GM21737 (cell line): Measurements from ENCODE around the gene APBA3.

ENCODE experiments used
- ATAC-seq: cut with Tn5 transposase; IDR thresholded peaks from one replicate; pipeline ENCODE4 v1.9.1; 2021; ENCODE audit warnings: mild to moderate bottlenecking, moderate library complexity; ENCODE audit not compliant: unreplicated experiment

APBA3 gene, protein sequence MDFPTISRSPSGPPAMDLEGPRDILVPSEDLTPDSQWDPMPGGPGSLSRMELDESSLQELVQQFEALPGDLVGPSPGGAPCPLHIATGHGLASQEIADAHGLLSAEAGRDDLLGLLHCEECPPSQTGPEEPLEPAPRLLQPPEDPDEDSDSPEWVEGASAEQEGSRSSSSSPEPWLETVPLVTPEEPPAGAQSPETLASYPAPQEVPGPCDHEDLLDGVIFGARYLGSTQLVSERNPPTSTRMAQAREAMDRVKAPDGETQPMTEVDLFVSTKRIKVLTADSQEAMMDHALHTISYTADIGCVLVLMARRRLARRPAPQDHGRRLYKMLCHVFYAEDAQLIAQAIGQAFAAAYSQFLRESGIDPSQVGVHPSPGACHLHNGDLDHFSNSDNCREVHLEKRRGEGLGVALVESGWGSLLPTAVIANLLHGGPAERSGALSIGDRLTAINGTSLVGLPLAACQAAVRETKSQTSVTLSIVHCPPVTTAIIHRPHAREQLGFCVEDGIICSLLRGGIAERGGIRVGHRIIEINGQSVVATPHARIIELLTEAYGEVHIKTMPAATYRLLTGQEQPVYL

DNA sequence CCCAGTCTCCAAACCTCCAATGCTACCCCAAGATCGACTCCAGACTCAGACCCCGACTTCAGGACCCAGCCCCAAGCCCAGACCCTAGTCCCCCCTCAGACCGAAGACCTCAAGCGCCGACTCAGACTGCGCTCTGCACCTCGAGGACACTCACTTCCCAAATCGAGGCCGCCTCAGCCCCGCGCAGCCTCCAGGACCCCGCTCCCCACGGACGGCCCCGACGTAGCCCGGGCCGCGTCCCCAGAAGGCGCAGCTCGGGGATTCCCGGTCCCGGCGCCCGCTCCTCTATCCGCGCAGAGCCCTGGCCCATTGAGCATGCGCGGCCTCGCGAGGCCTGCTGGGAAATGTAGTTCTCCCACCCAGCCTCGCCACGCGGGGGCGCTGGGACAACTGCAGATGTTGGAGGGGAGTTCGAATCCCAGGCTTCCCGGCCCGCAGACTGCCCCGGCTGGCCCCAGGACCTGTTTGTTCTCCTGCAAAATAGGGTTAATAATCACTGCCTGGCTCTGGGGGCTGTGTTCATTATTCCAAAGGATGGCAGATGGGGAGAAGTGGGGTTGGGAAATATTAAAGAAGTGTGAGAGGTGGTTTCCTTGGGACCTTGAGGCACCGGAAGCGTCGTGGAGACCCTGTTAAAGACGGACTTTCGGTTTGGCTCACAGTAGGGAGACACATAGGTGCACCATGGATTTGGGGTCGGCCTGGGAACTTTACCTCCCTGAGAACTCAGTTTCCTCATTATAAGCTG is at the start of gene APBA3:
APBA3 (minus strand) TSS at position 311 of the 748 bp plus-strand sequence. CDS start 1,428 bp downstream, outside the sequence.
- peak; percentile 49 for ATAC-seq

DNA sequence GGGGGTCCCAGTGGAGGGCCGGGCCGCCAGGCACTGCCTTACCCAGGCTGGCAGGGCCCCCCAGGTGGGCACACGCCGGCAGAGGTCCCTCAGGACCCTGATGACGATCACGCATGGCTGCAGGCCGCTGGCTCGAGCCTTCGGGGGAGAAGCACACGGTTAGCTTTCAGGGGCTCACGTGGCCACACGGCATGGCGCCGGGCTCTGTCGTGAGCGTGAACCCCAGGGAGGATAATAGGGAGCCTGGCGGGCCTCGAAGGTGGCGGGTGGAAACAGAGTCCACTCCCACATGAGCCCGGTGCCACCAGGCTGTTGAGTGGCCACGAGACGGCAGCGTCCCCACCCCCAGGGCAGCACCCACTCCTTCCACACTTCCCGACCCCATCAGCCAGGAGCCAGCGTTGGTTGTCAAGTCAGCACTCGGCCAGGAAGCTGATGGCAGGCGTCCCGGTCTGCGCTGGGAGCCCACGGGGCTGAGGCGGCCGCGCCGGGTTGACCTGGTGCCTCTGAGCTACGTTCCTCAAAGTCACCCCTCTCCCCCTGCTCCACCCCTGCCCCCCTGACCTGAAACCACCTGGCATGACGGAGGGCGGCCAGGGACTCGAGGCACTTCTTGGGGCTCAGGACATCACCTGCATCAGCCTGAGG is 49.3 kb upstream of the APBA3 start:
- no peak for ATAC-seq

DNA sequence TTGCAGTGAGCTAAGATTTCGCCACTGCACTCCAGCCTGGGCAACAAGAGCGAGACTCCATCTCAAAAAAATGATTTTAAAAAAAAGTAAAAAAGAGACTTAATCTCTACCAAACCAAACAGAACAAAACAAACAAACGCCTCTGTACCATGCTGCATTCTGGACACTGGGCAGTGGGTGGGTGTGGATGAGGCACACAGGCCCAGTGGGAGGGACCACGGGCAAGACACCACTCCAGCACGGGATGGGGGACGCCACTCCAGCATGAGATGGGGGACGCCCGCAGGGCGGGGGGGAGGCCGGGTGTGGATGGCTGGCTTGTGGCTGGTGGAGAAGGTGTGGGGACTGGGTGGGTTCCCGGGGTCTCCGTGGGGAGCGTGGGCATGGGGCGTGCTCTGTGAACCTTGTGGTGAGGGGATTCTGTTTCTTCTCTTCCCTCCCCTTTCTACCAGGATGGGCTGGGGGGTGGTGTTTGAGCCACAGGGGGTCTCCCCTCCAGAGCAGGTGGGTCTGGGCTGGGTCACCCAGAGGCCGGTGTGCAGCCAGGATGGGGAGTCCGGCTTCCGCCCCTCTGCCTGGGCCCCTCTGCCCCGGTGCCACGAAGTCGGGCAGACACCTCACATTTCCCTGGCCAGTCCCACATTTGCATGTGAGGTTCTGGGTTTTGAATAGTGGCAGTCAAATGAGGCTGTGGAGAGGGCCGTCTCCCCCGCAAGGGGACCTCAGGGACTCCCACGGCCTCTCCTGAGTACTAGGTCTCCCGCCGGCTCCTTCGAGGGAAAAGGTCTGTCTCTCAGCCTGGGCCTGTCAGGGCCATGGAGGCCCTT is 48.6 kb upstream of the APBA3 start:
- no peak for ATAC-seq

DNA sequence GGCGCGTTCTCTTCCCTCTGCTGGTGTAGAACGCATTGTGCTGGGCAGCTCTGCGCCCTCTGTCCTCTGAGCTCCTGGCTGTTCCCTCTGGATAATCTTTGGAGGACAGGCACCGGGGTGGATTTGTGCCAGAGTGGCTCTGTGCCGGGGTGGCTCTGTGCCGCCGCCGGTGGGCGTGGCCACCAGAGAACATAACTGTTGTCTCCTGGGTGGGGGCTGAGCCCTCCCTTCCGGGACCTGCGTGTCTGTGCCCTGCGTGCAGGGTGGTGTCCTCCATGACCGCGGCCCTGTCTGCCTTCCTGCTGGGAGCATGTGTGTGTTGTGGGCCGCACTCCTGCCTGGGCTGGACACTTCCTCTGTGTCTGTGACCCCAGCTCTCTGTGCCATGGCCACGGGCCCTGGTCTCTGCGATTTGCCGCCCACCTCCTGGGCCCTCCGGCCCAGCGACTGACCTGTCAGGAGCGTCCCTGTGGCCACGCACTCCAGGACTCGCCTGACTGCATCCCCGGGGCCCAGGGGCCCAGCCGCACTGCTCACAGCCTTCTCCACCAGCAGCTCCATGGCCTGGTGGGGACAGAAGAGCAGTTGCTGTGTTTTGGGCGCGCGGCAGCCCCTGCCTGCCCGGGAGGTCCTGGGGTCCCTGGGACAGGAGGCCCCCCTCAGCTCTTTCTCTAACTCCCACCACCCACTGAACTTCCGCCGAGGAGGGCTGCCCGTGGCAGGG is 47.1 kb upstream of the APBA3 start:
- ATAC-seq: no peak

DNA sequence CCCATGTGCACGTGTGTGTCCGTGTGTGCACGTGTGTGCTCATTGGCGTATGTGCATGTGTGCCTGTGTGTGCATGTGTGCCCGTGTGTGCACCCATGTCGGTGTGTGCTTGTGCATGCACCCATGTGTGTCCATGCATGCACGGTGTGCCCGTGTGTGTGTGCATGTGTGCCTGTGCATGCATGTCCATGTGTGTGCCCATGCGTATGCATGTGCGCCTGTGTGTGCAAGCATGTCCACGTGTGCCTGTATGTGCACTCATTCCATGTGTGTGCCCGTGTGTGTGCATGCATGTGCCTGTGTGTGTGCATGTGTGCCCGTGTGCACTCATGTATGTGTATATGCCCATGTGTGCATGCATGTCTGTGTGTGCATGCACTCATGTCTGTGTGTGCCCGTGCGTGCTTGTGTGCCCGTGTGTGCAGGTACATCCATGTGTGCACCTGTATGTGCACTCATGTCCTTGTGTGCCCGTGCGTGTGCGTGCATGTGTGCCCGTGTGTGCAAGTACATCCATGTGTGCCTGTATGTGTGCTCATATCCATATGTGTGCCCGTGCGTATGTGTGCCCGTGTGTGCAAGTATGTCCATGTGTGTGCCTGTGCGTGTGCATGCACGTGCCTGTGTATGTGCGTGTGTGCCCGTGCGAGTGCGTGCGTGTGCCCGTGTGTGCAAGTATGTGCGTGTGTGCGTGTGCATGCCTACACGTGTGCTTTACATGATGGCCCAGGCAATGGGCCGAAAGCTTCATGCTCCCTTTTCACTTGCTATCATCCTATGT is 46.3 kb upstream of the APBA3 start:
- no peak for ATAC-seq

DNA sequence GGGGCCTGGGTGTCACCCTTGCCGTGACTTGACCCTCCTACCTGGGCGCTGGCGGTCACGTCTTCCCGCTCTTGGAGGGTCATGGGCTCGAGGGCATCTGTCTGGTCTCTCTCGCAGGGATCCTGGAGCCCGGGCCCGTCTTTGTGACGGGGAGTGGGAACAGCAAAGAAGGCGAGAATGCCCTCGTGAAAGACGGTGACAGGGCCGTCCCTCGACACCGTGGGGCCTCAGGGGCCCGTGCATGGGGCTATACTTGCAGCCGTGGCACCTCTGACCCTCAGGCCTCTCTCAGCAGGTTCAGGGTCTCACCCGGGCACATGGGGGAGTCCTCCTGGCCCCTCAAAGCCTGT is 45.6 kb upstream of the APBA3 start:
- no peak for ATAC-seq

DNA sequence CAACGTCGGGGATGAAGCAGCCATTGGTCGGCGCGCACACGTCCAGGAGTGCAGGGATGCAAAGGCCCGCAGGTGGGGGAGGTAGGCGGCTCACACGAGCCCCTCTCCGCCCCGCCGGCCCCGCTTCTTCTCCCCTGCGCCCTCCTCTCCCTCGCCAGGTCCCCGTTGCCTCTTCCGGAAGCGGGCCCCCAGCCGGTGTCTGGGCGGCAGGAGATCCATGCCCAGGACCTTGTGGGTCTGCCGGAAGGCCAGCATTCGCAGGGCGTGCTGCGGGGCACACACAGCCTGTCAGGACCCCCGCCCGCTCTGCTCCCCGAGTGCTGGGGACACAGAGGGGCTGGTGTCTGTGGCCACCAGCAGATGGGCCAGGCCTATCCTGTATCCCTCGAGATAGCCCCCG is 44.4 kb upstream of the APBA3 start:
- ATAC-seq: no peak

DNA sequence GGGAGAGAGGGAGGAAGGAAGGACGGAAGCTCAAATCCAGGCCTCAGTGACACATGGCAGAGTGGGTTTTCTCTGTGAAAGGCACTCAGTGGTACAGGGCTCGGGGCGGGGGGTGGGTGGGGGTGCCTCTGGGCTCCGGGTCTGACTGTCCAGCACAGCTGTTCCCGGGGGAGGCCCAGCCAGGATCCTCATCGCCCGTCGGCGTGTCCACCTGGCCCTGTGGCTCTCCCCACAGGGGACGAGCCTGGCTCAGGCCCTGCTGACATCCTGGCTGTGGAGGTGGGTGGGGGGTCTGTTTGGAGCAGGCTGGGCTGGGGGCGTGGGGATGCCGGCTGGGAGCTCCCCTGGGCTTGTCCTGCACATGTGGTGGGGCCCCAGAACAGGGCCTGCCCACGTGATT is 42.9 kb upstream of the APBA3 start:
- no peak for ATAC-seq

DNA sequence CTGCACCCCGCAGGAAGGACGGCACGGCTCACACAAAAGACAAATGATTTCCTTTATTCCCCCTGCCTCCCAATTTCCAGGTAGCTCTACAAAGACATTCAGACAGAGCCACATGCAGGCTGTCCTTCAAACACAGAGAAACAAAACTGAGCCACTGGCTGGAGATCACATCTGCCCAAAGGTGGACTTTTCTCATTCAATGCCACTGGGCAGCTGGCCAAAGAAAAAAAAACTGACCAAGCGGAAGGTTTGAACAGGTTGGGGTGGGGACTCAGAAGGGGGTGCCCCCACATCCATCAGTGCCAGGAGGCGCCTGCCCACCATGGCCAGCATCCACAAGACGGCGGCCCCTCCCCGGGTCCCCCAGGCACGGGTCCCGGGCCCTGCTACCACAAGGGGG is 42.5 kb upstream of the APBA3 start:
- ATAC-seq: no peak

DNA sequence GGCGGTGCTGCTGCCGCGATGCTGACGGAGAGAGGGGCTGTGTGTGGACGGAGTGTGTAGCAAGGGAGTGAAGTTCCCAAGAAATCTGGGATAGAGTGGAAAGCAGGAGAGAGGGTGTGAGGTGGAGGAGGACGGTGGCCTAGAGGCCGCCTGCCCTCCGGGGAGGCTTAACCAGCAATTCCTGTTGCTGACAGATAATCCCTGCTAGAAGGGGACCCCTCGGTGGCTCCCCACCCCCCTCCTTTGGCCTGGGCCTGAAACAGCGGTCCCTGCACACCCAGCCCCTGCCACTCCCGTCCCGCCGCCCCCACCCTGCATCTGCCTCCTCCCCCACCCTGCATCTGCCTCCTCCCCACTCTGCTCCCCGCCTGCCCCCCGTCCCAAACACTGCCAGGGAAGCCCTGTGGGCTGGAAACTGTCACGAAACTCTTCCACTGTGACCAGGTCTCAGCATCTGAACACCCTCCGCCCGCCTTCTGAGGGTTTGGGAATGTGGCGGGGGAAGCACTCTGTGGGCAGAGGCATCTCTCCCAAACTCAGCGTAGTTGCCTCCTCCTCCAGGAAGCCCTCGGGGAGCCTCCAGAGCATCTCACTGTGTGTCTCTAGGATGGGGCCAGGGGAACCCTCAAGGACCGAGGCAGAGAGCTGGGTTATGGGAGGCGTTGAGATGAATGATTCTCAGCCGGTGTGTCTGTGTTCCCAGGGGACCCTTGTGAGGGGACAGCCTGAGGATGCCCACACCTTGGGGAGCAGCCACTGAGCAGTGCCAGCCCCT is 41.8 kb upstream of the APBA3 start:
- no peak for ATAC-seq

DNA sequence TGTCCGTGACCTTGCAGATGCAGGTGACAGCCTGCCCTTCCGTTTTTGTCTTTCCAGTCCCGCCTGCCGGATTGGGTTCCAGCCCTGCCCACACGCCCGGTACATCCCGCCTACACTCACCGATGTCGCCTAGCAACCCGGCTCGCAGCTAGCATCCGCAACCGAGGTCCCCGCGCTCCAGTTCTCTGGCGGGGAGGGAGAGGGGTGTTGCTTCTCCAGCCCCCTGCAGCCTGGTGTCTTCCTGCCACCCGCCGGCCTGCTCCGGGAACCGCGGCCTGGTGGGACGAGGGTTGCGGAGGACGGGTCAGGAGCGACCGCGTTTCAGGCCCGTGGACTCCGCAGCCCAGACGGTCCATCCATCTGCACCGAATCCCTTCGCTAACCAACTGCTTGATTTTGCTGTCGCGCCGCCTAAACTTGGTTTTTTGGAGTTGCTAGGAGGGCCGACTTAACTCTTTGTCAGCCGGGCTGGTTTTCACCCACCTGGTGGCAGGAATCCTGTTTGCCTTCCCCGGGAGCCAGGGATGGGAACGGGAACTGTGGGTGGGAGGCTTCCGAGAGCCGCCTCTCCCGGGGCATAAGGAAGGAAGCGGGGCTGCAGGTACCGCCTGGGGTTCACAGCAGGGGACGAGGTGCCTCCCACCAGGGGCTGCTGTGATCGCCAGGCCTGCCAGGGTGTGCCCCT is 40.1 kb upstream of the APBA3 start:
- no peak for ATAC-seq

DNA sequence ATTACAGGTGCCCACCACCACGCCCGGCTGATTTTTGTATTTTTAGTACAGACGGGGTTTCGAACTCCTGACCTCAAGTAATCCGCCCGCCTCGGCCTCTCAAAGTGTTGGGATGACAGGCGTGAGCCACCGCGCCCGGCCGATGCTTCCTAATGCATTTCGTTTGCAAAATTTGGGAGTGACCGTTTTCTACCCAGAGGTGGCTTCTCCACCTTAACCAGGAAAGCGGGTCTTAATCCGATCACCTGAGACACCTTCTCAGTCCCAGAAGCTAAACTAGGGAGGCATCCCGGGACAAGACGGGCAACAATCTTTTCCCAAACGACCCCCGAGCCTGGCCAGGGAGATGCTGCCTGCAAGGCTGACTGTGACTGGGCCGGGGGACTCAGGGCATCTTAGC is 39.5 kb upstream of the APBA3 start:
- ATAC-seq: no peak

DNA sequence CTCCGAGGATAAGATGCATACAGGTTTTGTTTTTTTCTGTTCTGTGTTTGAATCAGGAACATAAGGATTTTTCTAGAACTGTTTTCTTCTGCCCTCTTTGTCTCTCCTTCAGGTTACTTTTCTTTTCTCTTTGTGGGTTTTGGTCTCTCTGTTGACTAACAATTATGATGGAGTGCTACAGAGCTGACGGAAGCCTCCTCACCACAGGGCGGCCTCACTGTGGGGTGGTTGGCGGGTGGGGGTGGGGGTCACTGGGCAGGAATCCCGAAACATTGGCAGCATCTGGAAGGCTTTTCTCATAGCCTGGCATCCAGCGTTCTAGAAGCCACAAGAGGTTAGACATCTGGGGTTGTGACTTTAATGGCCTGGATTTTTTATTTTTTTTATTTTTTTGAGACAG is 36.6 kb upstream of the APBA3 start:
- ATAC-seq: no peak

DNA sequence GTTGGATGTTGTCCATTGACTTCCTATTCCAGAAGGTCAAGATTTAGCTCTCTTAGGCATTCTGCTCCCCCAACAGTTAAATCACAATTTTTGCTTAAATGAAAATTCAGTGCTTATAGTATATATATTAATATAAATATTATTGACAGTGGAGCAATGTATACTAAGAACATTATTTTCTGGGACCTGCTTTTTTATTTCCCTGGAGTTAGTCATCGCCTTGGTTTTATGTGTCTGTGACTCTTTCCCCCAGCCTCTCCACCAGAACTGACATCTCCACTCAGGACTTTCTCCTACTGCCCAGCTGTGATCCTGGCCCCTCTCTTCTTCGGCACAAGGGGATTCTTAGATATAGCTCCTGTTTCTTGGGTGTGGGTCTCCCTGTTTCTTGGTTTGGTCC is 34.9 kb upstream of the APBA3 start:
- ATAC-seq: no peak

DNA sequence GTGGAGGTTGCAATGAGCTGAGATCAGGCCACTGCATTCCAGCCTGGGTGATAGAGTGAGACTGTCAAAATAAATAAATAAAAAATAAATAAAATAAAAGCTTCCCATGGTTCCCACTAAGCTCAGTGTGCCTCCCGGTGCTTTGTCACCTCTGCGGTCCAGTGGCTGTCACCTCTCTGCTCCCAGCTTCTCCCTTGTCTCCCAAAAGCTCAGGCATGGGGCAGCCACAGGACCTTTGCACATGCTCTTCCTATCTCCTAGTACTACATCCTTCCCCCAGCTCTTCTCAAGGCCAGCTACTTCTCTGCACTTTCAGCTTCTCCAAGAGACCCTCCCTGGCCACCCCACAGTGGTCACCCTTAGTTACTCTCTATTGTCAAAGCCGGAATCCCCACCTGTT is 32.3 kb upstream of the APBA3 start:
- ATAC-seq: no peak

DNA sequence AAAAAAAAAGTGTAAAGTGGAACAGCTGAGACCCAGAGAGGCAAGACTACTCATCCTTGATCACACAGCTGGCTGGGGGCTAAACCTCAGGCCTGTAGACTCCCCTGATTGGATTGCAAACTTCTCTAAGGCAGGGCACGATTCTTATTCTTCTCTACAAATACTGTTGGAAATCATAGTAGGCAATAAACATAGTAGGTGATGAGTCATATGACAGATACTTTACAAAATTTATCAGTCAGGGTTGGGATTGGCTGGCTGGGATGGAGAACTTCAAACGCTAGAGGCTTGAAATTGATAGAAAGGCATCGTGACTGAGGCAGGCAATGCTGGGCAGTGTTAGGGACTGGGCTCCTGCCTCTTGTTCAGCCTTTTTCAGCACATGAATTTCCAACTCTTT is 30.6 kb upstream of the APBA3 start:
- no peak for ATAC-seq

DNA sequence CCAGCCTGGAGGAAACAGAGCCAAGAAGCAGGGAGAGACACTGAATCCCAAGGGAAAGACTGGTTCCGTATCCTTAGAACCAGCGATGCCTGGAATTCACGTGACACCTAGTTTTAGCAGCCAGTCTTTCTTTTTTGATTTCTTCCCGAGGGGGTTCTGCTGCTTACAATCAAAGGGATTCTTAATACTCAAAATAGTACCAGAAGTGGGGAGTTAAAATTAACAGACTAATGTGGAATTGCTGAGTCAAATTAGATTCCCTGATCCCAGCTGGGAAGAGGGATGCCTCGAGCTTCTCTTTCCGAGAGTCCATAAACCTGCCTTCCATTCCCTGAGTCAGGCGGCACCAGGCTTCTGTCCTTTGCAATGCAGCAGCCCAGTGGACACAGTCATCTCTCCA is 29.4 kb upstream of the APBA3 start:
- ATAC-seq: no peak

DNA sequence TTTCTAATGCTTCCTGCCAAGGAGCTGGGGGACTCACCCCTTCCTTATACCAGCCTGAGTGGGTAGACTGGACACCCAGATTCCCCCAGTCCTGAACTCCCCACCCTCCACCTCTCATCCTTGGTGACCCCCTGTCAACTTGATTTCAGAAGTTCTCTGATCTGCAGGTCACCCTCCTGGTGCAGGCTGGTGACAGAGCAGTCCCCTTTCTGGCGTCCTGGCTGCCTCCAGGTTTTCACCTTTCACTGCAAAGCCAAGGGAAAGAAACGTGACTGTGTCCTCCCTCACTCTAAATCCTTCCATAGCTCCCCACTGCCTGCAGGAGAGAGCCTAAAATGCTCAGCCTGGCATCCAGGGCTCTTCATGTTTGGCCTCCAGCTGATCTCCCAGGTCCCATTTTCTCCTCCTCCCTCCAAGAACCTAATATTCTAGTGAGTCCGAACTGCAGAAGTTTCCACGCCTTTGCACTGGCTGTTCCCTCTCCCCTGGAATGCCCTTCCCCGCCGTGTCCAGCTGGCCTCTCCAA is 28.8 kb upstream of the APBA3 start:
- no peak for ATAC-seq
